GM18508 (cell line): ENCODE measurements around the gene FNIP2.
"Not testable (repeated sequence)": the region's sequence is repeated elsewhere in the genome, so short reads cannot be mapped to it uniquely, and the experiment has no call there.

Source experiments
- ATAC-seq: cut with Tn5 transposase; IDR thresholded peaks from one replicate; pipeline ENCODE4 v1.9.1; 2021; ENCODE audit warnings: moderate number of reproducible peaks; ENCODE audit not compliant: insufficient read depth, unreplicated experiment

The FNIP2 gene

GRCh38 chr4:158902280-158903078, 133.7 kb downstream of the FNIP2 start:
- ATAC-seq, result not testable (repeated sequence)

- no peak for ATAC-seq
Measured at GRCh38 chr4:158903079-158903456, 134.2 kb downstream of the FNIP2 start.

GRCh38 chr4:158903472-158904043, 134.7 kb downstream of the FNIP2 start:
- no peak for ATAC-seq

- no peak for ATAC-seq
Measured at GRCh38 chr4:158904815-158905214, 136.0 kb downstream of the FNIP2 start.

- ATAC-seq, result no peak
Measured at GRCh38 chr4:158906073-158906472, 137.2 kb downstream of the FNIP2 start.

GRCh38 chr4:158912390-158912789, 143.6 kb downstream of the FNIP2 start:
- no peak for ATAC-seq

GRCh38 chr4:158912806-158913205, 144.0 kb downstream of the FNIP2 start:
- ATAC-seq, result no peak

GRCh38 chr4:158913766-158914165, 144.9 kb downstream of the FNIP2 start:
- ATAC-seq, result no peak

- no peak for ATAC-seq
Measured at GRCh38 chr4:158914218-158914617, 145.4 kb downstream of the FNIP2 start.

- no peak for ATAC-seq
Measured at GRCh38 chr4:158915683-158916241, 146.9 kb downstream of the FNIP2 start.

GRCh38 chr4:158920452-158920996, 151.7 kb downstream of the FNIP2 start:
- ATAC-seq, result not testable (repeated sequence)

- not testable (repeated sequence) for ATAC-seq
Measured at GRCh38 chr4:158927774-158928173, 158.9 kb downstream of the FNIP2 start.

GRCh38 chr4:158929939-158930638, 161.3 kb downstream of the FNIP2 start:
- ATAC-seq, result no peak

- no peak for ATAC-seq
Measured at GRCh38 chr4:158930639-158930972, 161.8 kb downstream of the FNIP2 start.

GRCh38 chr4:158933236-158933635, 164.4 kb downstream of the FNIP2 start:
- no peak for ATAC-seq

- ATAC-seq, result no peak
Measured at GRCh38 chr4:158934996-158935669, 166.3 kb downstream of the FNIP2 start.

- no peak for ATAC-seq
Measured at GRCh38 chr4:158936238-158936637, 167.4 kb downstream of the FNIP2 start.

- ATAC-seq, result no peak
Measured at GRCh38 chr4:158938220-158939044, 169.6 kb downstream of the FNIP2 start.

- no peak for ATAC-seq
Measured at GRCh38 chr4:158940271-158940670, 171.4 kb downstream of the FNIP2 start.
